Liver (tissue), 9 donors: ENCODE results near the gene INHBB. TPM values are rescaled to one million over a fixed set of nuclear protein-coding genes. Genes with fewer than 3 reads are reported as not detected.

Source experiments
- DNase-seq: peaks from one replicate; pipeline ENCODE4 v3.0.0-alpha.2; 2017; ENCODE audit warnings: low spot score
- H3K27ac ChIP-seq, 2 donors: one replicate each; pipeline ENCODE4 v1.7.0; 2013; ENCODE audit warnings: inconsistent platforms in 2 of 2, low read length in 2 of 2, control low read depth in 1 of 2, low read depth in 1 of 2, mild to moderate bottlenecking in 1 of 2
- H3K27me3 ChIP-seq, 4 donors: one replicate each; pipeline versions ENCODE4 v1.6.1 to v1.7.0; 2013; ENCODE audit warnings: low read length in 3 of 4, inconsistent platforms in 1 of 4, mild to moderate bottlenecking in 1 of 4, moderate library complexity in 1 of 4; ENCODE audit not compliant: control insufficient read depth in 4 of 4, insufficient read depth in 4 of 4
- H3K36me3 ChIP-seq, 4 donors: one replicate each; pipeline versions ENCODE4 v1.6.1 to v1.7.0; 2013; ENCODE audit warnings: low read length in 3 of 4, mild to moderate bottlenecking in 3 of 4, low read depth in 1 of 4, moderate library complexity in 1 of 4; ENCODE audit not compliant: control insufficient read depth in 4 of 4, insufficient read depth in 3 of 4
- H3K4me1 ChIP-seq, 4 donors: one replicate each; pipeline versions ENCODE4 v1.6.1 to v1.7.0; 2013; ENCODE audit warnings: low read length in 3 of 4, mild to moderate bottlenecking in 3 of 4, moderate library complexity in 1 of 4; ENCODE audit not compliant: control insufficient read depth in 4 of 4, insufficient read depth in 4 of 4
- H3K4me3 ChIP-seq, 3 donors: one replicate each; pipeline versions ENCODE4 v1.6.1 to v1.7.0; 2013; ENCODE audit warnings: low read length in 3 of 3, control low read depth in 1 of 3, low read depth in 1 of 3, mild to moderate bottlenecking in 1 of 3
- H3K9ac ChIP-seq, 2 donors: one replicate each; pipeline ENCODE4 v1.7.0; 2013; ENCODE audit warnings: low read length in 2 of 2, mild to moderate bottlenecking in 2 of 2, moderate library complexity in 2 of 2, control low read depth in 1 of 2, low read depth in 1 of 2
- H3K9me3 ChIP-seq, 4 donors: one replicate each; pipeline versions ENCODE4 v1.6.1 to v1.7.0; 2013; ENCODE audit warnings: low read length in 3 of 4; ENCODE audit not compliant: control insufficient read depth in 4 of 4
- FOXA1 ChIP-seq: IDR thresholded peaks from 2 replicates; pipeline ENCODE4 v1.6.1; 2016; ENCODE audit warnings: antibody characterized with exemption
- FOXA2 ChIP-seq: IDR thresholded peaks from 2 replicates; pipeline ENCODE4 v1.6.1; 2016; ENCODE audit warnings: antibody characterized with exemption
- GABPA ChIP-seq, 2 donors: IDR thresholded peaks in 1 of 2; conservative IDR thresholded peaks in 1 of 2; 2 replicates each; pipeline ENCODE4 v1.6.1; 2016; ENCODE audit warnings: antibody characterized with exemption in 2 of 2, mild to moderate bottlenecking in 1 of 2, moderate library complexity in 1 of 2
- HNF4A ChIP-seq, 2 donors: conservative IDR thresholded peaks; 2 replicates each; pipeline ENCODE4 v1.6.1; 2016; ENCODE audit warnings: antibody characterized with exemption in 2 of 2, mild to moderate bottlenecking in 2 of 2
- HNF4G ChIP-seq: IDR thresholded peaks from 2 replicates; pipeline ENCODE4 v1.6.1; 2016; ENCODE audit warnings: antibody characterized with exemption
- JUND ChIP-seq, 2 donors: IDR thresholded peaks; 2 replicates each; pipeline ENCODE4 v1.6.1; 2016; ENCODE audit warnings: antibody characterized with exemption in 2 of 2
- NR2F2 ChIP-seq: IDR thresholded peaks from 2 replicates; pipeline ENCODE4 v1.6.1; 2016; ENCODE audit warnings: antibody characterized with exemption
- RAD21 ChIP-seq, 2 donors: IDR thresholded peaks; 2 replicates each; pipeline ENCODE4 v1.6.1; 2016; ENCODE audit warnings: antibody characterized with exemption in 2 of 2, mild to moderate bottlenecking in 2 of 2
- RXRA ChIP-seq, 2 donors: IDR thresholded peaks; 2 replicates each; pipeline ENCODE4 v1.6.1; 2017 to 2018; ENCODE audit warnings: antibody characterized with exemption in 2 of 2, mild to moderate bottlenecking in 1 of 2
- SP1 ChIP-seq: IDR thresholded peaks from 2 replicates; pipeline ENCODE4 v1.6.1; 2018; ENCODE audit warnings: antibody characterized with exemption, mild to moderate bottlenecking
- TAF1 ChIP-seq: conservative IDR thresholded peaks from 2 replicates; pipeline ENCODE4 v1.6.1; 2016; ENCODE audit warnings: antibody characterized with exemption, mild to moderate bottlenecking
- YY1 ChIP-seq: IDR thresholded peaks from 2 replicates; pipeline ENCODE4 v1.6.1; 2016; ENCODE audit warnings: antibody characterized with exemption, mild to moderate bottlenecking
- WGBS: extraction: QIAGEN DNeasy Blood & Tissue Kit; methylation state at CpG from one replicate; pipeline ENCODE4 v1.1.7; 2013; 5-methylcytosine and 5-hydroxymethylcytosine counted together
- polyA plus RNA-seq, 2 donors: library from polyadenylated mRNA; stranded (reverse) in 1 of 2; unstranded in 1 of 2; fragments of 200-250 nt in 1 of 2; fragments of >200 nt in 1 of 2; fragmentation: Nextera tagmentation in 1 of 2; extraction: Ambion mirVana in 1 of 2; gene quantifications; one replicate each; pipeline versions ENCODE4 v1.2.1 to v1.2.3, GENCODE V29; 2013 to 2015
- total RNA-seq, 2 donors: library from RNA; depleted of rRNA; stranded (reverse); fragments of >200 nt; gene quantifications; one replicate each; pipeline ENCODE4 v1.2.3, GENCODE V29; 2014
- TF ChIP-seq, protein P1 (sequence below): IDR thresholded peaks from 2 replicates; pipeline ENCODE4 v1.6.1; 2016; ENCODE audit warnings: antibody characterized with exemption
- TF ChIP-seq, protein P2 (sequence below): fragments of 150-350 bp; IDR thresholded peaks from 2 replicates; pipeline ENCODE4 v1.5.1; 2017; ENCODE audit warnings: improper control_type of control experiment, low read depth, low read length; ENCODE audit not compliant: missing input control
- TF ChIP-seq, protein P3 (sequence below): IDR thresholded peaks from 2 replicates; pipeline ENCODE4 v1.6.1; 2016; ENCODE audit warnings: antibody characterized with exemption
- TF ChIP-seq, protein P4 (sequence below): IDR thresholded peaks from 2 replicates; pipeline ENCODE4 v1.6.1; 2016; ENCODE audit warnings: antibody characterized with exemption, mild to moderate bottlenecking
- TF ChIP-seq, protein P5 (sequence below): IDR thresholded peaks from 2 replicates; pipeline ENCODE4 v1.6.1; 2016; ENCODE audit warnings: antibody characterized with exemption
- donor health status: healthy.
- donor health status: healthy.
- donor health status: healthy.
- donor health status: healthy.
- donor health status: healthy.

INHBB gene
- total and polyA plus RNA-seq, 4 donors, result 0.36 to 7.4 (median 2.1) TPM

DNA sequence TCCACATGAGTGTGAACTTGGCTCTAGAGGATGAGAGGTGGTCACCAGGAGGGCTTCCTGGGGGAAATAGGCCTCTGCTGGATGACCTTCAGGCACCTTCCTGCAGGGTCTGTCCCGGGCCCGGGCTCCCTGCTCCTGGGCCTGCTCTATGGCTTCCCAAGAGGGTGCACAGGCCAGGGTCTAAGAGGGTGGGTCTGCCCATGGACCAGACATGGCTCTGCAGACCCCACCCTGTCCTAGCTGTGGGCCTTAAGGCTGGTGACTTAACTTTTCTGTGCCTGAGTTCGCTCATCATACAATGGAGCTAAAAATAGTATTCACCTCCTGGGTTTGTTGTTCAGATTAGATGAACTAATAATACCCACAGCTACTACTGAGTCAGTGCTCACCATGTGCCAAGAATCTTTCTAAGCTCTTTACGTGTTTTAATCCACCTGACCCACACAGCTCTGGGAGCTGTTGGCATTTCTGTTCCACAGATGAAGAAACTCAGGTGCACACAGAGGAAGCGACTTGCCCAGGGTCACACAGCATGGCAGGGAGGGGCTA, 14.4 kb downstream of the INHBB start:
- no peak for DNase-seq
- no peaks in the 10 kb centered on the region for H3K4me1 ChIP-seq
- no peaks in the 10 kb centered on the region for H3K36me3 ChIP-seq
- H3K9ac ChIP-seq, result no peak overlapping the region
- H3K9me3 ChIP-seq, result no peaks in the 10 kb centered on the region
- TF ChIP-seq, protein P1, sequence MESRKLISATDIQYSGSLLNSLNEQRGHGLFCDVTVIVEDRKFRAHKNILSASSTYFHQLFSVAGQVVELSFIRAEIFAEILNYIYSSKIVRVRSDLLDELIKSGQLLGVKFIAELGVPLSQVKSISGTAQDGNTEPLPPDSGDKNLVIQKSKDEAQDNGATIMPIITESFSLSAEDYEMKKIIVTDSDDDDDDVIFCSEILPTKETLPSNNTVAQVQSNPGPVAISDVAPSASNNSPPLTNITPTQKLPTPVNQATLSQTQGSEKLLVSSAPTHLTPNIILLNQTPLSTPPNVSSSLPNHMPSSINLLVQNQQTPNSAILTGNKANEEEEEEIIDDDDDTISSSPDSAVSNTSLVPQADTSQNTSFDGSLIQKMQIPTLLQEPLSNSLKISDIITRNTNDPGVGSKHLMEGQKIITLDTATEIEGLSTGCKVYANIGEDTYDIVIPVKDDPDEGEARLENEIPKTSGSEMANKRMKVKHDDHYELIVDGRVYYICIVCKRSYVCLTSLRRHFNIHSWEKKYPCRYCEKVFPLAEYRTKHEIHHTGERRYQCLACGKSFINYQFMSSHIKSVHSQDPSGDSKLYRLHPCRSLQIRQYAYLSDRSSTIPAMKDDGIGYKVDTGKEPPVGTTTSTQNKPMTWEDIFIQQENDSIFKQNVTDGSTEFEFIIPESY, result no peak
- TF ChIP-seq, protein P2, sequence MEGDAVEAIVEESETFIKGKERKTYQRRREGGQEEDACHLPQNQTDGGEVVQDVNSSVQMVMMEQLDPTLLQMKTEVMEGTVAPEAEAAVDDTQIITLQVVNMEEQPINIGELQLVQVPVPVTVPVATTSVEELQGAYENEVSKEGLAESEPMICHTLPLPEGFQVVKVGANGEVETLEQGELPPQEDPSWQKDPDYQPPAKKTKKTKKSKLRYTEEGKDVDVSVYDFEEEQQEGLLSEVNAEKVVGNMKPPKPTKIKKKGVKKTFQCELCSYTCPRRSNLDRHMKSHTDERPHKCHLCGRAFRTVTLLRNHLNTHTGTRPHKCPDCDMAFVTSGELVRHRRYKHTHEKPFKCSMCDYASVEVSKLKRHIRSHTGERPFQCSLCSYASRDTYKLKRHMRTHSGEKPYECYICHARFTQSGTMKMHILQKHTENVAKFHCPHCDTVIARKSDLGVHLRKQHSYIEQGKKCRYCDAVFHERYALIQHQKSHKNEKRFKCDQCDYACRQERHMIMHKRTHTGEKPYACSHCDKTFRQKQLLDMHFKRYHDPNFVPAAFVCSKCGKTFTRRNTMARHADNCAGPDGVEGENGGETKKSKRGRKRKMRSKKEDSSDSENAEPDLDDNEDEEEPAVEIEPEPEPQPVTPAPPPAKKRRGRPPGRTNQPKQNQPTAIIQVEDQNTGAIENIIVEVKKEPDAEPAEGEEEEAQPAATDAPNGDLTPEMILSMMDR, result no peak
- TF ChIP-seq JUND (IDR thresholded peaks at IDR 0.05), result no peak
- no peak for TF ChIP-seq FOXA2
- TF ChIP-seq, protein P3, sequence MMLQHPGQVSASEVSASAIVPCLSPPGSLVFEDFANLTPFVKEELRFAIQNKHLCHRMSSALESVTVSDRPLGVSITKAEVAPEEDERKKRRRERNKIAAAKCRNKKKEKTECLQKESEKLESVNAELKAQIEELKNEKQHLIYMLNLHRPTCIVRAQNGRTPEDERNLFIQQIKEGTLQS, result no peak
- TF ChIP-seq TAF1, result no peak
- no peak for TF ChIP-seq FOXA1
- no peak for TF ChIP-seq HNF4A (conservative IDR thresholded peaks at IDR 0.05)
- no peak for TF ChIP-seq RAD21 (IDR thresholded peaks at IDR 0.05)
- TF ChIP-seq, protein P4, sequence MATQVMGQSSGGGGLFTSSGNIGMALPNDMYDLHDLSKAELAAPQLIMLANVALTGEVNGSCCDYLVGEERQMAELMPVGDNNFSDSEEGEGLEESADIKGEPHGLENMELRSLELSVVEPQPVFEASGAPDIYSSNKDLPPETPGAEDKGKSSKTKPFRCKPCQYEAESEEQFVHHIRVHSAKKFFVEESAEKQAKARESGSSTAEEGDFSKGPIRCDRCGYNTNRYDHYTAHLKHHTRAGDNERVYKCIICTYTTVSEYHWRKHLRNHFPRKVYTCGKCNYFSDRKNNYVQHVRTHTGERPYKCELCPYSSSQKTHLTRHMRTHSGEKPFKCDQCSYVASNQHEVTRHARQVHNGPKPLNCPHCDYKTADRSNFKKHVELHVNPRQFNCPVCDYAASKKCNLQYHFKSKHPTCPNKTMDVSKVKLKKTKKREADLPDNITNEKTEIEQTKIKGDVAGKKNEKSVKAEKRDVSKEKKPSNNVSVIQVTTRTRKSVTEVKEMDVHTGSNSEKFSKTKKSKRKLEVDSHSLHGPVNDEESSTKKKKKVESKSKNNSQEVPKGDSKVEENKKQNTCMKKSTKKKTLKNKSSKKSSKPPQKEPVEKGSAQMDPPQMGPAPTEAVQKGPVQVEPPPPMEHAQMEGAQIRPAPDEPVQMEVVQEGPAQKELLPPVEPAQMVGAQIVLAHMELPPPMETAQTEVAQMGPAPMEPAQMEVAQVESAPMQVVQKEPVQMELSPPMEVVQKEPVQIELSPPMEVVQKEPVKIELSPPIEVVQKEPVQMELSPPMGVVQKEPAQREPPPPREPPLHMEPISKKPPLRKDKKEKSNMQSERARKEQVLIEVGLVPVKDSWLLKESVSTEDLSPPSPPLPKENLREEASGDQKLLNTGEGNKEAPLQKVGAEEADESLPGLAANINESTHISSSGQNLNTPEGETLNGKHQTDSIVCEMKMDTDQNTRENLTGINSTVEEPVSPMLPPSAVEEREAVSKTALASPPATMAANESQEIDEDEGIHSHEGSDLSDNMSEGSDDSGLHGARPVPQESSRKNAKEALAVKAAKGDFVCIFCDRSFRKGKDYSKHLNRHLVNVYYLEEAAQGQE, result no peak
- TF ChIP-seq GABPA (IDR thresholded peaks at IDR 0.05 in 1 of 2, conservative IDR thresholded peaks at IDR 0.05 in 1 of 2), result no peak
- TF ChIP-seq, protein P5, sequence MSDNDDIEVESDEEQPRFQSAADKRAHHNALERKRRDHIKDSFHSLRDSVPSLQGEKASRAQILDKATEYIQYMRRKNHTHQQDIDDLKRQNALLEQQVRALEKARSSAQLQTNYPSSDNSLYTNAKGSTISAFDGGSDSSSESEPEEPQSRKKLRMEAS, result no peak
- TF ChIP-seq YY1, result no peak
- TF ChIP-seq SP1, result no peak
- no peak for TF ChIP-seq HNF4G
- TF ChIP-seq NR2F2, result no peak
- no peak for TF ChIP-seq RXRA (IDR thresholded peaks at IDR 0.05)
- no peak overlapping the region for H3K4me3 ChIP-seq
- no peak overlapping the region for H3K27ac ChIP-seq
- no peaks in the 10 kb centered on the region for H3K27me3 ChIP-seq
- 90% methylated on average over 5 of the region's 5 CpGs for WGBS
